Endodermal cell (in vitro differentiated cells): ENCODE data around the gene MARCHF5. TPM values are rescaled to one million over a fixed set of nuclear protein-coding genes. Genes with fewer than 3 reads are reported as not detected.

Source experiments
- DNase-seq: peaks from one replicate; pipeline ENCODE4 v3.0.0-alpha.2; 2017
- H3K27ac ChIP-seq: 2 replicates; pipeline ENCODE4 v1.5.1; 2013; ENCODE audit warnings: mild to moderate bottlenecking, low read depth, low read length, moderate library complexity
- H3K27me3 ChIP-seq: 2 replicates; pipeline ENCODE4 v1.6.1; 2013; ENCODE audit warnings: mild to moderate bottlenecking, low read length, moderate library complexity; ENCODE audit not compliant: insufficient read depth, control insufficient read depth, poor library complexity, severe bottlenecking
- H3K36me3 ChIP-seq: 2 replicates; pipeline ENCODE4 v1.7.0; 2013; ENCODE audit warnings: mild to moderate bottlenecking, low read length, moderate library complexity; ENCODE audit not compliant: control insufficient read depth, insufficient read depth
- H3K4me1 ChIP-seq: one replicate; pipeline ENCODE4 v1.7.0; 2013; ENCODE audit warnings: low read length; ENCODE audit not compliant: control insufficient read depth, insufficient read depth
- H3K4me3 ChIP-seq: 2 replicates; pipeline ENCODE4 v1.5.1; 2013; ENCODE audit warnings: mild to moderate bottlenecking, low read length, moderate library complexity
- H3K9ac ChIP-seq: 2 replicates; pipeline ENCODE4 v1.6.1; 2013; ENCODE audit warnings: mild to moderate bottlenecking, low read length, moderate library complexity; ENCODE audit not compliant: poor library complexity, severe bottlenecking; ENCODE audit errors: extremely low read depth
- H3K9me3 ChIP-seq: 2 replicates; pipeline ENCODE4 v1.6.1; 2013; ENCODE audit warnings: mild to moderate bottlenecking, low read length, moderate library complexity; ENCODE audit not compliant: control insufficient read depth
- H3K27ac Mint-ChIP-seq: 2 replicates; pipeline ENCODE4 v1.8.0; 2020; ENCODE audit warnings: mixed read lengths
- H3K27me3 Mint-ChIP-seq: 2 replicates; pipeline ENCODE4 v1.8.0; 2021; ENCODE audit warnings: mild to moderate bottlenecking, mixed read lengths; ENCODE audit not compliant: insufficient read depth
- H3K36me3 Mint-ChIP-seq: 2 replicates; pipeline ENCODE4 v1.8.0; 2020; ENCODE audit warnings: low read depth, mixed read lengths
- H3K4me1 Mint-ChIP-seq: 2 replicates; pipeline ENCODE4 v1.8.0; 2020; ENCODE audit warnings: mixed read lengths
- H3K4me3 Mint-ChIP-seq: 2 replicates; pipeline ENCODE4 v1.8.0; 2020; ENCODE audit warnings: mild to moderate bottlenecking, moderate library complexity, mixed read lengths
- H3K9me3 Mint-ChIP-seq: 2 replicates; pipeline ENCODE4 v1.8.0; 2020; ENCODE audit warnings: mild to moderate bottlenecking, mixed read lengths
- WGBS, 2 experiments: methylation state at CpG; one replicate each; pipeline versions ENCODE4 v1.1.5 to v1.1.7; 2013; ENCODE audit warnings: missing lambda C conversion rate in 2 of 2, mixed read lengths in 1 of 2; ENCODE audit not compliant: insufficient coverage in 1 of 2, insufficient read length in 1 of 2; 5-methylcytosine and 5-hydroxymethylcytosine counted together
- total RNA-seq, 2 donors: library from RNA; stranded (reverse); fragmentation: NEBNext Ultra II Directional in 1 of 2; extraction: Animal tissue kit (Norgen Biotek cat#: 25700) in 1 of 2; gene quantifications; 2 replicates in 1 of 2; 3 replicates in 1 of 2; pipeline ENCODE4 v1.2.1, GENCODE V29; 2021
- TF ChIP-seq, protein P1 (sequence below): fragments of 200-600 bp; sonication (generic); conservative IDR thresholded peaks from 2 replicates; pipeline ENCODE4 v1.5.0; 2021; ENCODE audit warnings: antibody characterized with exemption, mild to moderate bottlenecking

Gene MARCHF5
- total RNA-seq, 2 donors from 2014 or later = 29.8 to 38.0 TPM

DNA sequence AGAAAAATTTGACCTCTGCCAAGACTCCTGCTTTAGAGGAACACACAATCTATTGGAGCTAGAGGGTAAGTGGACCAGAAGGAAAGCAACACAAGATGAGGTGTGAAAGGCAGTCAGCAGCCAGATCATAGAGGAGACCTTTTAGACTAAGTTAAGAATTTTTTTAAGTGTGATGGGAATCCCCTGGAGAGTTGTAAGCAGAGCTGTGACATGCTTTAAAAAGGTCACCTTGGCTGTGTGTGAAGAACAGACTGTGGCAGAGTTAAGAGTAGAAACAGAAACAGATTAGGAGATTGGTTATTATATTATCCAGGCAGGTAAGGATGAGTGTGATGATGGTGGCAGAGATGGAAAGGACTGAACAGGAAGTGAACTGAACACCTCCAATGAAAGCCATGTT is 23.6 kb upstream of the MARCHF5 start:
- H3K27ac ChIP-seq = no peak overlapping the region
- TF ChIP-seq, protein P1, sequence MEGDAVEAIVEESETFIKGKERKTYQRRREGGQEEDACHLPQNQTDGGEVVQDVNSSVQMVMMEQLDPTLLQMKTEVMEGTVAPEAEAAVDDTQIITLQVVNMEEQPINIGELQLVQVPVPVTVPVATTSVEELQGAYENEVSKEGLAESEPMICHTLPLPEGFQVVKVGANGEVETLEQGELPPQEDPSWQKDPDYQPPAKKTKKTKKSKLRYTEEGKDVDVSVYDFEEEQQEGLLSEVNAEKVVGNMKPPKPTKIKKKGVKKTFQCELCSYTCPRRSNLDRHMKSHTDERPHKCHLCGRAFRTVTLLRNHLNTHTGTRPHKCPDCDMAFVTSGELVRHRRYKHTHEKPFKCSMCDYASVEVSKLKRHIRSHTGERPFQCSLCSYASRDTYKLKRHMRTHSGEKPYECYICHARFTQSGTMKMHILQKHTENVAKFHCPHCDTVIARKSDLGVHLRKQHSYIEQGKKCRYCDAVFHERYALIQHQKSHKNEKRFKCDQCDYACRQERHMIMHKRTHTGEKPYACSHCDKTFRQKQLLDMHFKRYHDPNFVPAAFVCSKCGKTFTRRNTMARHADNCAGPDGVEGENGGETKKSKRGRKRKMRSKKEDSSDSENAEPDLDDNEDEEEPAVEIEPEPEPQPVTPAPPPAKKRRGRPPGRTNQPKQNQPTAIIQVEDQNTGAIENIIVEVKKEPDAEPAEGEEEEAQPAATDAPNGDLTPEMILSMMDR = no peak
- no peaks in the 10 kb centered on the region for H3K27me3 ChIP-seq
- no peak overlapping the region for H3K4me3 Mint-ChIP-seq
- no peaks in the 10 kb centered on the region for H3K9me3 ChIP-seq
- no peak overlapping the region for H3K27ac Mint-ChIP-seq
- H3K27me3 Mint-ChIP-seq = no peaks in the 10 kb centered on the region
- H3K4me1 Mint-ChIP-seq = no peaks in the 10 kb centered on the region
- H3K36me3 ChIP-seq = no peaks in the 10 kb centered on the region
- H3K4me1 ChIP-seq = no peaks in the 10 kb centered on the region
- H3K9me3 Mint-ChIP-seq = no peaks in the 10 kb centered on the region
- H3K4me3 ChIP-seq = no peak overlapping the region
- DNase-seq = no peak
- no peak overlapping the region for H3K9ac ChIP-seq
- H3K36me3 Mint-ChIP-seq = no peaks in the 10 kb centered on the region

DNA sequence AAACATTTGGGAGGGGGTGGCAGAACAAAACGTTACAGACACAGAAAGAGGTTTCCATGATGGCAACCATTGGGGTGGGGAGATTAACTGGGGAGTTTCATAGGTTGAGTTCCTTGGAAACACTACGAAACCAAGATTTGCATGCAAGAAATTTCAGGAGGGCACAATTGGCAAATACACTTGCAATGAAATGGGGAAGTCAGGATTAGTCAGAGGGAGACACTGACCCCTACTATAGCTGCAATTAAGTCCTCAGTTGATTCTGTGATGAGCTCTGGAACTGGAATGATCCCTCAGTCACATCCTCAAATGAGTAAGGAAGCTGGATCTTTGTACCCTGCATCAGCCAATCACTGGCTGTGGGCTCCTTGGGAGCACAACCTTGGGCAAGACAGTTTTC is 22.2 kb upstream of the MARCHF5 start:
- TF ChIP-seq, protein P1 = no peak
- WGBS, 2 experiments = 88 to 100% methylated on average over 2 of the region's 2 CpGs
- H3K27me3 Mint-ChIP-seq = no peaks in the 10 kb centered on the region
- no peak for DNase-seq
- no peaks in the 10 kb centered on the region for H3K9me3 Mint-ChIP-seq
- no peak overlapping the region for H3K9ac ChIP-seq
- H3K4me1 ChIP-seq = no peaks in the 10 kb centered on the region
- H3K4me3 ChIP-seq = no peak overlapping the region
- no peaks in the 10 kb centered on the region for H3K9me3 ChIP-seq
- no peak overlapping the region for H3K27ac ChIP-seq
- H3K4me3 Mint-ChIP-seq = no peak overlapping the region
- H3K4me1 Mint-ChIP-seq = no peaks in the 10 kb centered on the region
- H3K36me3 ChIP-seq = no peaks in the 10 kb centered on the region
- no peak overlapping the region for H3K27ac Mint-ChIP-seq
- H3K27me3 ChIP-seq = no peaks in the 10 kb centered on the region
- H3K36me3 Mint-ChIP-seq = no peaks in the 10 kb centered on the region

DNA sequence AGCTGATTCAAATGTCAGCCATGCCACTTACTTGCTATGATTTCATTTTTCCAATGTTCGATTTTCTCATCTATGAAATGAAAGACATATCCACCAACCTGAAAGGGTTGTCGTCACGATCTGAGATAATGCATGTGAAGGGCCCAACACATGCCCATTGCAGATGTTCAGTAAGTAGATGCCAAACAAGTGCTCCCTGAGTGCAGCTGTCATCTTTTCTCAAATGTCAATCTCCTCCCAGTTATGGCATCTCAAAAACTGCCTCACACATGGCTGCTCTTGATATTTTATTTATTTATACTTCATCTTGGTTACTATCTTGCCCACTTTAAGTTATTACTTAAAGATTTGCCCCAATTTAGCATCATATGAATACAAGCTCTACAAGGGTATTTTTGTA is 16.9 kb upstream of the MARCHF5 start:
- H3K27ac Mint-ChIP-seq = no peak overlapping the region

More for the DNA sequence above, 16.9 kb upstream of the MARCHF5 start:
- Histone ChIP-seq H3K9me3 (no peaks in the 10 kb centered on the region), H3K9ac (no peak overlapping the region), H3K4me1 (no peaks in the 10 kb centered on the region), H3K27me3 (no peaks in the 10 kb centered on the region), H3K27ac (no peak overlapping the region), H3K4me3 (no peak overlapping the region), H3K36me3 (no peaks in the 10 kb centered on the region)
- H3K4me3 Mint-ChIP-seq = no peak overlapping the region
- TF ChIP-seq, protein P1 = no peak
- H3K4me1 Mint-ChIP-seq = no peaks in the 10 kb centered on the region
- no peaks in the 10 kb centered on the region for H3K9me3 Mint-ChIP-seq
- H3K36me3 Mint-ChIP-seq = no peaks in the 10 kb centered on the region
- no peaks in the 10 kb centered on the region for H3K27me3 Mint-ChIP-seq
- WGBS, 2 experiments = 83 to 93% methylated on average over 3 of the region's 3 CpGs
- no peak for DNase-seq
